DMS114 treated with DMSO at 0.1 percent for 48 hours (cell line): ENCODE data around the gene CLIC4.
A peak's percentile ranks its signal among the peaks of the same experiment; 100 is the strongest.
"Not testable (repeated sequence)": the region's sequence is repeated elsewhere in the genome, so short reads cannot be mapped to it uniquely, and the experiment has no call there.

Experiments used
- DNase-seq: peaks from one replicate; lab custom pipeline; 2025; ENCODE audit not compliant: unreplicated experiment; lab: John Stamatoyannopoulos, UW

Gene CLIC4

GRCh38 chr1:24744911-24745710 is at the start of gene CLIC4:
CLIC4 (plus strand) TSS chr1:24745447; CDS start chr1:24745554, 107 bp downstream.
- peak; percentile 95 for DNase-seq

DNA sequence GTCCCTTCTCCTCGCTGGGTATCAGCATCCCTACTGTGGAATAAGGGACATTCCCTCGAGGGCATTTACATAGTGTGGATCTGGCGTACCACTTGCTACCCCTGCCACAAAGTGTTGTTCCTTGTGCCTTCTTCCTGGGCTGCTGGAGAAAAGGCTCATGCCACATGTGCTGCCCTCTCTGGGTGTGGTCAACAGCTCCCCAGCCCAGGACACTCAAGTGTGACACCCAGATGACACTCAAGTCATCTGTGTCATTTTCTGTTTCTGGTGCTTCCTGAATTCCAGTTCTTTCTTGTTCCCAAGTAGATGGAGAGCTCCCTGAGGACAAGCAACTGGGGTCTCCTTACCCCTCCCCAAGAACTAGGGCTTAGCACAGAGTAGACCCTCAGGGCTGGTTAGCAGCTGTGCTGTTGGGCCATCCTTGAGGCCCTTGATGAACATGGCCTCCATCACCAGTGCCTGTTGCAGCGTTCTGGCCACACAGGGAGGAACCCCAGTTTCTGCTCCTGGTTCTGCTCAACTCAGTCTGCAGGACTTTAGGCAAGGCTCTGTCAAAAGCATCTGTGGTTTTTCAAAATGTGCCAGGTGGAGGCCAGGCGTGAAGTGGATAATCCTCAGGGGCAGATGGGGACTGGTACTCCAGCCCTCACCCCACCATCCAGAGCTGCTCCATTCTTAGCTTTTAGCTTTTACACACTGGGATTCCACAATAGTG is 49.0 kb upstream of the CLIC4 start:
- no peak for DNase-seq

DNA sequence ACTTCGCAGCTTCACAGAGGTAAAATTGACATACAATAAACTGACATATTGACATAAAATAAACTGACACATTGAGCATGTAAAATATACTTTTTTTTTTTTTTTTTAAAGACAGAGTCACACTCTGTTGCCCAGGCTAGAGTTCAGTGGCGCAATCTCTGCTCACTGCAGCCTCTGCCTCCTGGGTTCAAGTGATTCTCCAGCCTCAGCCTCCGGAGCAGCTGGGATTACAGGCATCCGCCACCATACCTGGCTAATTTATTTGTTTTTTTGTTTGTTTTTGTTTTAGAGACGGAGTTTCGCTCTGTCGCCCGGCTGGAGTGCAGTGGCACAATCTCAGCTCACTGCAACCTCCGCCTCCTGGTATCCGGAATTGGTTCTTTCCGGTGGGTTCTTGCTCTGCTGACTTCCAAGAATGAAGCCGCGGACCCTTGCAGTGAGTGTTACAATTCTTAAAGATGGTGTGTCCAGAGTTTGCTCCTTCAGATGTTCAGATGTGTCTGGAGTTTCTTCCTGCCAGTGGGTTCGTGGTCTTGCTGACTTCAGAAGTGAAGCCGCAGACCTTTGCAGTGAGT is 48.4 kb upstream of the CLIC4 start:
- DNase-seq, result no peak

- not testable (repeated sequence) for DNase-seq
These were observed 47.7 kb upstream of the CLIC4 start for GRCh38 chr1:24697453-24698001.

DNA sequence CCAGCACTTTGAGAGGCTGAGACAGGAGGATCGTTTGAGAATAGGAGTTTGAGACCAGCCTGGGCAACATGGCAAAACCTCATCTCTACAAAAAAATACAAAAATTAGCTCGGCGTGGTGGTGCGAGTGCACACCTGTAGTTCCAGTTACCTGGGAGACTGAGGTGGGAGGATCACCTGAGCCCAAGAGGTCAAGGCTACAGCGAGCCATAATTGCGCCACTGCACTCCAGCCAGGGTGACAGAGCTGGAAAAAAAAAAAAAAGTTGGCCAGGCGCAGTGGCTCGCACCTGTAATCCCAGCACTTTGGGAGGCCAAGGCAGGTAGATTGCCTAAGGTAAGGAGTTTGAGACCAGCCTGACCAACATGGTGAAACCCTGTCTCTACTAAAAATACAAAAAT is 46.9 kb upstream of the CLIC4 start:
- not testable (repeated sequence) for DNase-seq

DNA sequence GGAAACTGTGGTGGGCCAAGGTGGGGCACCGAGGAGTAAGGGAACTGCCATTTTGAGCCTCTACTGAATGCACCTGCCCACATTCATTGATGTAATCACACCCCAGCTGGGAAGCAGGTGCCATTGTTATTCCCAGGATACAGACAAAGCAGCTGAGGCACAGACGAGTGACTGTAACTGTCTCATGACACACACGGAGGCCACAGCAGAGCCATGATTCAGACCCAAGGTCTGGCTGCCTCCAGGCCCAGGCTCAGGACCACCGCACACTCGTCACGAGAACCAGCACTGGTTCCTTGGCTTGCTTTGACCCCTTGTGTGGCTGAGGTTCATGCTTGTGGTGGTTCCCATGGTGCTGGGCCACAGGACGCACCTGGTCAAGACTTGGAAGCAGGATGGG is 45.6 kb upstream of the CLIC4 start:
- DNase-seq, result no peak

DNA sequence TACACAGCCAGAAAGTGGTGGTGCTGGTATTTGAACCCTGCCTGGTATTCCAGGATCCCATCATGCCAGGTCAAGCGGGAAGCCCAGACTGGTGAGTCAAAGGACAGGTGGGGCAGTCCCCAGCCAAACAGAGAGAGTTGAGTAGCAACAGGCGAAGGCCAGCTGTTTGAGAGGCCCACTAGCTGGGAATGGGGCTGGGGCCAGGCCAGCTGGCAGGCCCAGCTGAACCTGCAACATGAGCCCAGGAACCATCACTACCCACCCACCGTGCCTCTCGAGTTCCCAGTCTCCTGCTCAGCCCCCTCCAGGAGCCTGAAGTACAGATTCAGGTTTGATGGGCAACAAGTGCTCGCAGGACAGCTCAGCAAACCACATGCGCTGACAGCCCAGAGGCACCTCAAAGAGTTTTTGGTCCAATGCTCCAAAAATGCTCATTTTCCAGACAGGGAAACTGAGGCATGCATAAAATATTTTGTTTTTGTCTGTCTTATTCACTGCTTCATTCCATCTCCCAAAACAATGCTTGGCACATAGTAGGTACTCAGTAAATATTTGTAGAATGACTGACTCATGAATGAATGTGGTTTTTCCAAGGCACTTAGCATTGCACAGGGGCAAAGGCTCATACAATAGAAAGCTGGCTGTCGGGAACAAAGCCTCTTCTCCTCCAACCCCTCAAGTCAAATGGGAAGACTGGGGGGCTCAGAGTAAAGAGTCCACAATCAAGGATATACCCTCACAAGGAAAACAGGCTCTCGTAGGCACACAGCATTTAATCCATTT is 42.5 kb upstream of the CLIC4 start:
- no peak for DNase-seq

DNA sequence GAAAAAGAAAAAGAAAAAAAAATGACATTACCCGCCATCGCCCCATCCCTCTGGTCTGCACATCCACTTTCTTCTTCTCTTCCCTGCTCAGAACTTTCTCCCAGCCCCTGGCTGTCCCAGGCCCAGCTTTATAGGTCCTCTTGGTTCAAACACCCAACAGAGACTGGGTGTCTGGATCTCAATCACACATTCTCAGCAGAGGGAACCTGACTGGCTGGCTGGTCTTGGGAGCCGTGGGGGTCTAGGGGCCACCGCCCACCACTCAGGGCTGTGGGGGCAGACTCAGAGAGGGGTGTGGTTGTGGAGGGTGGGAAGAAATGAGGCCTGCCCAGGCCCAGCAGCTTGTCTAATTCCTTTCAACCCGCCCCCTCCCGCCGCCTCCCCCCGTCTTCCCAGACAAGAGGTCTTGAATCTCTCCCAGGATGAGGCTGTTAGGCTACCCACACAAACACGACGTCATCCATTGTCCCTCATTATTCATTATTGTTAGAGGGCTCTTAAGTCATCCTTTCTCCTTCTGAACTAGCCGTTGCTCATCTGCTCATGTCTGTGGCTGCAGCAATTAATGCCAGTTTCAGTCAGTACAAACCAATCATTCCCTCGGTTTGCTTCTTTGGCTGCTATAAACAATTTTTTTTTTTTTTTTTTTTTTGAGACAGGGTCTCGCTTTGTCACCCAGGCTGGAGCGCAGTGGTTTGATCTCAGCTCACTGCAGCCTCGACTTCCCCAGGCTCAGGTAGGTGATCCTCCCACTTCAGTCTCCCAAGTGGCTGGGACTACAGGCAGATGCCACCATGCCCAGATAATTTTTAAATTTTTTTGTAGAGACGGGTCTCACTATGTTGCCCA is 40.6 kb upstream of the CLIC4 start:
- no peak for DNase-seq

GRCh38 chr1:24705260-24706073 is 39.8 kb upstream of the CLIC4 start:
- peak; percentile 15 for DNase-seq

- DNase-seq, result not testable (repeated sequence)
These were observed 39.2 kb upstream of the CLIC4 start for GRCh38 chr1:24706074-24706389.

DNA sequence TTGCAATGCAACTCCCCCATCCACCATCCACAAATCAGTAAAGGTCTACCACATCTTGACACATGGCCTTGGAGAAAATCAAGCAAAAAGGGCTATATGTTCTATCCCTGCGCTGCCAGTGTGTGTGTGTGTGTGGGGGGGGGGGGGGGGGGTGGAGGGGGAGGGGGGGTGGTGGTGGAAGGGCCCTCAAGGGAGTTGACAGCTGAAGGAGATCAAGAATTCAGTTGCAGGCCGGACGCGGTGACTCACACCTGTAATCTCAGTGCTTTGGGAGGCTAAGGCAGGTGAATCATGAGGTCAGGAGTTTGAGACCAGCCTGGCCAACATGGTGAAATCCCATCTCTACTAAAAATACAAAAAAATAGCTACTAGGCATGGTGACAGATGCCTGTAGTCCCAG is 37.6 kb upstream of the CLIC4 start:
- DNase-seq, result no peak

GRCh38 chr1:24708938-24709337 is 36.3 kb upstream of the CLIC4 start:
- no peak for DNase-seq

- DNase-seq, result no peak
These were observed 35.3 kb upstream of the CLIC4 start for GRCh38 chr1:24709791-24710441.

DNA sequence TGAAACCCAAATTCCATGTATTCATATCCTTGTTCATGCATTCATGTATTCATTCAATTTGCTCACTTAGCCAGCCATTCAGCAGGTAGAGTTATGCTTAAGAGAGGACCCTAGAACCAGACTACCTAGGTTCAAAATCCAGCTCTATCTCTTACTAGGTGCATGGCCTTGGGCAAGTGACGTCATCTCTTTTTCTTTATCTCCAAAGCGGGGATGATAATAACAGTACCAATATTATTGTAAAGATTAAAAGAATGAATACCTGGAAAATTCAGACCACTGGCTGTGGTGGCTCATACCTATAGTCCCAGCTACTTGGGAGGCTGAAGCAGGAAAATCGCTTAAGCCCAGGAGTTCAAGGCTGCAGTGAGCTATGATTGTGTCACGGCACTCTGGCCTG is 33.9 kb upstream of the CLIC4 start:
- no peak for DNase-seq

DNA sequence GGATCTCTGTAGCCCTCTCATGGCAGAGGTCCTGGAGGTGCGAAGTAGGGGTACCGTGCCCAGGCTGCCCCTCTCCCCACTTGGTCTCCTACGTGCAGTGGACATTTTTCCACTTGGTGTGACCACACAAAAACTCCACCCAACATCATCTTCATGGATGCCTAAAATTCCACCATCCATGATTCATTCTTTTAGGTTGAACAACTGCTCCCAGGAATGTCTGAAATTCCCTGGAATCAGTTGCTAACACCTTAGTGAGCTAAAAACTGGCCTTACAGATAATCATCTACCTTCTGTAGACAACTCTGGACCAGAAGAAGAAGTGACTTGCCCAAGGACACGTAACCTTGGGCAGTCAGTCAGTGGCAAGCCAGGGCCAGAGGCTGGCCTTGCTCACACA is 32.1 kb upstream of the CLIC4 start:
- DNase-seq, result no peak

DNA sequence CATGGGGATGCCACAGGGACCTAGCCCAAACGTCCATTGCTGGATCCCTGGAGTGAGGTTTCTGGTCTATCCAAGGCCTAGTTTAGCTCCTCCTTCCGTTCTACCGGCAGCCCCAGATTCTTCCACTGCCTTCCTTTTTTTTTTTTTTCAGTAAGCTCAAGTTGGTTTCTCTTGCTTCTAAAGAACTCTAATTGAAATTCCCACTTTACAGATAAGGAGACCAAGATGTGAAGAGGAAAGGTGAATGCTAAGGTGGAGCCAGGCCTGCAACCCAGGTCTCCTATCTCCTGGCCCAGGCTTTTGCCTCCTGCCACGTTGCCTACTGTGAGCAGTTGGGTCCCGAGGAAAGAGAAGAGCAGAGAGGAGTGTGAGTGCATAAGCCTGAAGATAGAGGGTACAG is 31.5 kb upstream of the CLIC4 start:
- DNase-seq, result no peak

DNA sequence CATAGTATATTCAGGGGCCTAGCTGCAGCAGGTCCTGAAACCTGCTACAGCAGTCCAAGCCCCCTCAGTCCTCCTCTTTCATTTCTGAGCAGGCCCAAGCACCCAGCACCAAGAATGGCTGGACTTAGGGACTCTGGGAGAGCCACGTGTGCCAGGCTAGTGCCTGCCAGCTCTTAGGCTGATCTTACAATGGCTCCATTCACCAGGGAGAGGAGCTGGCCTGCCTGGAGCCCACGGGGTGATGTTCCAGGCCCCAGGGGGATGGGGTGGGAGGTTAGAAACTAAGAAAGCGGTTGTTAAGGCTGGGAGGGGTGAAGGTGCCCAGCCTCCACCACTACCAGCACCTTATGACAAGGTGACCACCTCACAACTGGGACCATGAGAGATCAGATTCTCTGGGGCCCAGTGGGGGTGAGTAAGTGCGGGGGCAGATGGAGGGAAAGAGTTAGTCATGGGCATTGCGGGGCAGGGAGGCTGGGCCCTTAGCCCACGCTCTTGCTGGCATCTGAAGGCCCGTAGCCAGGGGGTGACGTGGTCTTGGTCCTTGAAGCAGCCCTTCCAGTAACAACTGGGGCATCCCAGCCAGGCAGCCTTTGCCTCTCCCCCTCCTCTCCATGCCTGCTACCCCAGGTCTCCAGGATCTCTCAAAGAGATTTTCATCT is 30.3 kb upstream of the CLIC4 start:
- no peak for DNase-seq

- DNase-seq, result no peak
These were observed 29.6 kb upstream of the CLIC4 start for GRCh38 chr1:24715658-24716057.
